Progenitor cell of endocrine pancreas (in vitro differentiated cells): Measurements from ENCODE around the gene PKMYT1. TPM values are rescaled to one million over a fixed set of nuclear protein-coding genes. Genes with fewer than 3 reads are reported as not detected.

Source experiments
- DNase-seq: peaks from one replicate; pipeline ENCODE4 v3.0.0; 2021; ENCODE audit warnings: low spot score; ENCODE audit not compliant: unreplicated experiment
- H3K27ac Mint-ChIP-seq: 2 replicates; pipeline ENCODE4 v1.8.0; 2021; ENCODE audit warnings: mild to moderate bottlenecking, moderate library complexity, mixed read lengths
- H3K27me3 Mint-ChIP-seq: 2 replicates; pipeline ENCODE4 v1.8.0; 2021; ENCODE audit warnings: mixed read lengths
- H3K36me3 Mint-ChIP-seq: 2 replicates; pipeline ENCODE4 v1.8.0; 2022; ENCODE audit warnings: mixed read lengths; ENCODE audit not compliant: insufficient read depth
- H3K4me1 Mint-ChIP-seq: 2 replicates; pipeline ENCODE4 v1.8.0; 2021; ENCODE audit warnings: low read depth, mixed read lengths
- H3K4me3 Mint-ChIP-seq: 2 replicates; pipeline ENCODE4 v1.8.0; 2021; ENCODE audit warnings: low read depth, mild to moderate bottlenecking, moderate library complexity, mixed read lengths
- H3K9me3 Mint-ChIP-seq: 2 replicates; pipeline ENCODE4 v1.8.0; 2021; ENCODE audit warnings: low read depth, mixed read lengths
- CTCF ChIP-seq: fragments of 200-600 bp; sonication (generic); IDR thresholded peaks from one replicate; pipeline ENCODE4 v1.5.0; 2021; ENCODE audit warnings: antibody characterized with exemption, mild to moderate bottlenecking; ENCODE audit not compliant: unreplicated experiment
- total RNA-seq: library from RNA; stranded (reverse); gene quantifications from 2 replicates; pipeline ENCODE4 v1.2.1, GENCODE V29; 2021

The PKMYT1 gene
- total RNA-seq, 1 donor from 2014 or later: 36.5 TPM

- H3K4me3 Mint-ChIP-seq: peak overlapping the region; percentile 63
- no peaks in the 10 kb centered on the region for H3K36me3 Mint-ChIP-seq
- no peak for TF ChIP-seq CTCF
- no peak overlapping the region for H3K27ac Mint-ChIP-seq
- no peaks in the 10 kb centered on the region for H3K4me1 Mint-ChIP-seq
- H3K9me3 Mint-ChIP-seq: no peaks in the 10 kb centered on the region
- no peak for DNase-seq
- H3K27me3 Mint-ChIP-seq: peaks cover 15% of the 10 kb centered on the region
Measured at GRCh38 chr16:2971134-2971984, 8.9 kb downstream of the PKMYT1 start.

GRCh38 chr16:2970563-2970962 lies 9.7 kb downstream of the PKMYT1 start:
- H3K27ac Mint-ChIP-seq: no peak overlapping the region
- H3K4me1 Mint-ChIP-seq: no peaks in the 10 kb centered on the region
- TF ChIP-seq CTCF: no peak
- H3K9me3 Mint-ChIP-seq: no peaks in the 10 kb centered on the region
- peaks cover 18% of the 10 kb centered on the region for H3K27me3 Mint-ChIP-seq
- H3K36me3 Mint-ChIP-seq: no peaks in the 10 kb centered on the region
- no peak for DNase-seq
- peak overlapping the region; percentile 63 for H3K4me3 Mint-ChIP-seq

GRCh38 chr16:2969545-2970521 lies 10.4 kb downstream of the PKMYT1 start:
- peak; percentile 53 for TF ChIP-seq CTCF
- Mint-ChIP-seq H3K9me3 (no peaks in the 10 kb centered on the region), H3K27me3 (peaks cover 22% of the 10 kb centered on the region), H3K27ac (no peak overlapping the region), H3K4me1 (no peaks in the 10 kb centered on the region), H3K4me3 (peak overlapping the region; percentile 63), H3K36me3 (no peaks in the 10 kb centered on the region)
- DNase-seq: peak; percentile 48

GRCh38 chr16:2968738-2969544 lies 11.3 kb downstream of the PKMYT1 start, which contains the start of gene PAQR4:
TSS of gene PAQR4 (plus strand) at chr16:2969348. CDS start at chr16:2969675, 327 bp downstream.
- H3K36me3 Mint-ChIP-seq: no peaks in the 10 kb centered on the region
- peak within 1 kb of the TSS; percentile 66 for H3K4me3 Mint-ChIP-seq
- no peak for TF ChIP-seq CTCF
- DNase-seq: peak; percentile 78
- no peaks in the 10 kb centered on the region for H3K9me3 Mint-ChIP-seq
- H3K4me1 Mint-ChIP-seq: peaks cover 2% of the 10 kb centered on the region
- peaks cover 27% of the 10 kb centered on the region for H3K27me3 Mint-ChIP-seq
- peak within 1 kb of the TSS; percentile 78 for H3K27ac Mint-ChIP-seq
